Mesothelial cell of epicardium (in vitro differentiated cells): ENCODE results near the gene PSMB8. TPM values are rescaled to one million over a fixed set of nuclear protein-coding genes. Genes with fewer than 3 reads are reported as not detected.

Source experiments
- DNase-seq, 2 experiments: peaks; one replicate each; pipeline ENCODE4 v3.0.0; 2021; ENCODE audit warnings: low spot score in 2 of 2; ENCODE audit not compliant: unreplicated experiment in 2 of 2
- H3K27ac Mint-ChIP-seq: 2 replicates; pipeline ENCODE4 v1.8.0; 2021; ENCODE audit warnings: mixed read lengths
- H3K27me3 Mint-ChIP-seq: 2 replicates; pipeline ENCODE4 v1.8.0; 2021; ENCODE audit warnings: low read depth, mixed read lengths
- H3K36me3 Mint-ChIP-seq: 2 replicates; pipeline ENCODE4 v1.8.0; 2021; ENCODE audit warnings: mixed read lengths
- H3K4me1 Mint-ChIP-seq: 2 replicates; pipeline ENCODE4 v1.8.0; 2021; ENCODE audit warnings: mixed read lengths
- H3K4me3 Mint-ChIP-seq: 2 replicates; pipeline ENCODE4 v1.8.0; 2021; ENCODE audit warnings: mild to moderate bottlenecking, moderate library complexity, mixed read lengths
- H3K9me3 Mint-ChIP-seq: 2 replicates; pipeline ENCODE4 v1.8.0; 2021; ENCODE audit warnings: mixed read lengths
- total RNA-seq: library from RNA; stranded (reverse); gene quantifications from 3 replicates; pipeline ENCODE4 v1.2.1, GENCODE V29; 2021
- TF ChIP-seq, protein P1 (sequence below): fragments of 200-600 bp; sonication (generic); IDR thresholded peaks from one replicate; pipeline ENCODE4 v1.5.0; 2021; ENCODE audit warnings: antibody characterized with exemption; ENCODE audit not compliant: unreplicated experiment

PSMB8 gene
- total RNA-seq, 1 donor from 2014 or later: 14.2 TPM

DNA sequence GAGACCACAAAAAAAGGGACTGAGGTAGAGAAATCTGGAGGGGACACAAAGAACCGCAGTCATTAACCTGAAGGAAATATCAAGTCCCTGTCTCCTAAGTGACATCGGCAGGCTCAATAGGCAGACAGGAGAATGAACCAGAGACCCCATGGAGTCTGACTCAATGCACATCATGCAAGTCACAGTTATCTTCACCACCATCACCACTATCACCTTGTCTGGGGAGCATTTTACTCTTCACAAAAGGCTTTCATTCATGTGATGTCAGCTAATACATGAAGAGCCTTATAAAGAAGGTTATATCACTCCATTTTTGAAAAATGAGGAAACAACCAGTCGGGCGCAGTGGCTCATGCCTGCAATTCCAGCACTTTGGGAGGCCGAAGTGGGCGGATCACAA is 5.3 kb upstream of the PSMB8 start:
- TF ChIP-seq, protein P1, sequence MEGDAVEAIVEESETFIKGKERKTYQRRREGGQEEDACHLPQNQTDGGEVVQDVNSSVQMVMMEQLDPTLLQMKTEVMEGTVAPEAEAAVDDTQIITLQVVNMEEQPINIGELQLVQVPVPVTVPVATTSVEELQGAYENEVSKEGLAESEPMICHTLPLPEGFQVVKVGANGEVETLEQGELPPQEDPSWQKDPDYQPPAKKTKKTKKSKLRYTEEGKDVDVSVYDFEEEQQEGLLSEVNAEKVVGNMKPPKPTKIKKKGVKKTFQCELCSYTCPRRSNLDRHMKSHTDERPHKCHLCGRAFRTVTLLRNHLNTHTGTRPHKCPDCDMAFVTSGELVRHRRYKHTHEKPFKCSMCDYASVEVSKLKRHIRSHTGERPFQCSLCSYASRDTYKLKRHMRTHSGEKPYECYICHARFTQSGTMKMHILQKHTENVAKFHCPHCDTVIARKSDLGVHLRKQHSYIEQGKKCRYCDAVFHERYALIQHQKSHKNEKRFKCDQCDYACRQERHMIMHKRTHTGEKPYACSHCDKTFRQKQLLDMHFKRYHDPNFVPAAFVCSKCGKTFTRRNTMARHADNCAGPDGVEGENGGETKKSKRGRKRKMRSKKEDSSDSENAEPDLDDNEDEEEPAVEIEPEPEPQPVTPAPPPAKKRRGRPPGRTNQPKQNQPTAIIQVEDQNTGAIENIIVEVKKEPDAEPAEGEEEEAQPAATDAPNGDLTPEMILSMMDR: no peak
- peaks cover 18% of the 10 kb centered on the region for H3K4me1 Mint-ChIP-seq
- H3K4me3 Mint-ChIP-seq: no peak overlapping the region
- no peak overlapping the region for H3K27ac Mint-ChIP-seq
- peaks cover 16% of the 10 kb centered on the region for H3K36me3 Mint-ChIP-seq
- no peaks in the 10 kb centered on the region for H3K9me3 Mint-ChIP-seq
- no peak for DNase-seq
- peaks cover 82% of the 10 kb centered on the region for H3K27me3 Mint-ChIP-seq

DNA sequence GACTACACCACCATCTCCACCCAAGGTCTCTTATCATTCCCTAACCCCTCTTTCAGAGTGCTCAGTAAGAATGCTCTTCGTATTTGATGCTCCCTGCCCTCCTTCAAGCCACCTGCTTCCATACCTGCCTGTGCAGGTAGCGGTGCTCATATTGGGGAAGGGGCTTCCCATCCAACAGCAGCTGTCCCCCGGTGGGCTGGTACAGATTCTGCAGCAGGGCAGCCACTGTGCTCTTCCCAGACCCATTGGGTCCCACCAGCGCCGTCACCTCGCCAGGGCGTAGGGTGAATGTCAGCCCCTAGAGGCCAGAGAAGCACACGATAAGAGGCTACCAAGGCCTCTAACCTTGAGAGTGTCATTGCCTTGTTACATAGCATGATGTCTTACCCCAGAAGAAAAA is 3.9 kb upstream of the PSMB8 start:
- Mint-ChIP-seq H3K27ac (no peak overlapping the region), H3K9me3 (no peaks in the 10 kb centered on the region), H3K36me3 (peaks cover 16% of the 10 kb centered on the region), H3K4me3 (no peak overlapping the region), H3K27me3 (peaks cover 87% of the 10 kb centered on the region), H3K4me1 (peaks cover 19% of the 10 kb centered on the region)
- TF ChIP-seq, protein P1: no peak
- DNase-seq: no peak

DNA sequence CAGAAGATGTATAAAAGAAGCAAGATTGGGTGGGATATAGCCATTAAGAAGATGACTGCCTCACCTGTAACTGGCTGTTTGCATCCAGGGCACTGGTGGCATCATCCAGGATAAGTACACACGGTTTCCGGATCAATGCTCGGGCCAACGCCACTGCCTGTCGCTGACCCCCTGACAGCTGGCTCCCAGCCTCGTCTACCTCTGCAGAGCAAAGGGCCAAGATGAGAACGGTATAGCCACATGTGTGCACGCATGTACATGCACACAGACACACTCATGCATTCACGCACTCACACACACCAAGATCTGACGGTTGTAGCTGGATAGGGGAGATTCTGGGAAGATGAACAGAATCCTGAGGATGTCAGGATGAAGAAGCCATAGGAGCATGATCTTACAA is 3.2 kb upstream of the PSMB8 start:
- H3K36me3 Mint-ChIP-seq: peaks cover 20% of the 10 kb centered on the region
- H3K9me3 Mint-ChIP-seq: no peaks in the 10 kb centered on the region
- peaks cover 12% of the 10 kb centered on the region for H3K4me1 Mint-ChIP-seq
- peaks cover 85% of the 10 kb centered on the region for H3K27me3 Mint-ChIP-seq
- TF ChIP-seq, protein P1: no peak
- DNase-seq: no peak
- H3K27ac Mint-ChIP-seq: no peak overlapping the region
- H3K4me3 Mint-ChIP-seq: no peak overlapping the region

DNA sequence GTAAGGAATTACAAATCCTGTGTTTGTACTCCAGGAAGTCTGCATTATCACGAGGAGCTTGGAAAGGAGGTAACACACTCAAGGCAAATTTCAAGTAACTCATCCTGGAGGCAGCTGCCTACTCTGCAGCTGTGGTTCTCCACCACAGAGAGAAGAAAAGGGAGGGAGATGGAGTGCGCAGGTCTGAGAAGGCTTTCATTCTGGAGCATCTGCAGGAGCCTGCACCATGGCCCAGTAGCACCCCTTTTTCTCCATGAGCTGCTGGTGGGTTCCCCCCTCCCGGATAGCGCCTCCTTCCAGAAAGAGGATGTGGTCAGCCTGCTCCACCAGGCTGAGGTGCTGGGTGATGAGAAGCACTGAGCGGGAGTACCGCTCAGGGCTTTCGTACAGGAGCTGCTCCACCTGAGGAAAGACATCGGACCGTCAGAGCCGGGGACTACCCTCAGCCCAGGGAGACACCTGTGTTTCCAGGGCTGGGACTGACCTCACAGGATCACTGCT is 1.6 kb upstream of the PSMB8 start:
- Mint-ChIP-seq H3K9me3 (no peaks in the 10 kb centered on the region), H3K36me3 (peaks cover 21% of the 10 kb centered on the region), H3K4me1 (peaks cover 10% of the 10 kb centered on the region), H3K27me3 (peaks cover 75% of the 10 kb centered on the region), H3K4me3 (no peak overlapping the region), H3K27ac (no peak overlapping the region)
- DNase-seq: no peak
- TF ChIP-seq, protein P1: no peak

DNA sequence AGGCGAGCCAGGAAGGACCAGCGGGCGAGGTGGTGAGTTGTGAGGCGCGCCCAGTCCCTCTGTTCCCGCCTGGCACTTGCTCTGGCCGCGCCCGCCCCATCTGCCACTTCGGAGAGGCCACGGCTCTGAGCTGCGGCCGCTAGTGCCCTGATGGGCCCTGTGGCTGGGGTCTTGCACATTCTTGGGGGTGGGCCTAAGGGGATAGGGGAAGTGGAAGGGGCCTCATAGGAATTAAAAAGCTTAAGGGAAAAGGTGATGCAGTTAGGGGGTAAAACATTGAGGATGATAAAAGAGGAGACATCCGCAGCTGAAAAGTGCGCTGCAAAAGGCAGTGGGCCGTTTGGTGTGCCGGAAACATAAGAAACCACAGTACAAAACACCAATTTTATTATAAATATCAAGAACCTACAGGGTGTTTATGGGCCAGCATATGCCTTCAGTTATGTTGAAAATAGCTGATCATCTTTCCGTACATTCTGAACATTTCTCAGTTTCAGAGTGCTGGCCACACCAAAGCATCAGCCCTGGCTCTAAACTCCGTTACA is 1.1 kb upstream of the PSMB8 start:
- Mint-ChIP-seq H3K4me3 (peak overlapping the region; percentile 93), H3K4me1 (peaks cover 10% of the 10 kb centered on the region), H3K9me3 (no peaks in the 10 kb centered on the region), H3K36me3 (peaks cover 18% of the 10 kb centered on the region), H3K27ac (peak overlapping the region; percentile 35), H3K27me3 (peaks cover 70% of the 10 kb centered on the region)
- no peak for DNase-seq
- TF ChIP-seq, protein P1: no peak
